ENCODE results near the gene TSPAN15.

GRCh38 chr10:69439813-69440506 is 11.3 kb upstream of the TSPAN15 start:
- TF ChIP-seq CTCF (IDR thresholded peaks at IDR 0.05; ENCODE audit: insufficient read depth, low read length, poor library complexity, severe bottlenecking) (no peak), EZH2phosphoT487 (conservative IDR thresholded peaks at IDR 0.05; ENCODE audit: low read length) (no peak)

All from SU-DHL-6 (cell line).